Liver (tissue), 3 donors: ENCODE results near the gene PRKN.

Experiments used
- ATF3 ChIP-seq: IDR thresholded peaks from 2 replicates; pipeline ENCODE4 v1.6.1; 2016; ENCODE audit warnings: antibody characterized with exemption
- CTCF ChIP-seq: fragments of 150-350 bp; IDR thresholded peaks from 2 replicates; pipeline ENCODE4 v1.5.1; 2017; ENCODE audit warnings: improper control_type of control experiment, low read depth, low read length; ENCODE audit not compliant: missing input control
- GABPA ChIP-seq, 2 donors: IDR thresholded peaks in 1 of 2; conservative IDR thresholded peaks in 1 of 2; 2 replicates each; pipeline ENCODE4 v1.6.1; 2016; ENCODE audit warnings: antibody characterized with exemption in 2 of 2, mild to moderate bottlenecking in 1 of 2, moderate library complexity in 1 of 2
- HNF4A ChIP-seq, 2 donors: conservative IDR thresholded peaks; 2 replicates each; pipeline ENCODE4 v1.6.1; 2016; ENCODE audit warnings: antibody characterized with exemption in 2 of 2, mild to moderate bottlenecking in 2 of 2
- JUND ChIP-seq, 2 donors: IDR thresholded peaks; 2 replicates each; pipeline ENCODE4 v1.6.1; 2016; ENCODE audit warnings: antibody characterized with exemption in 2 of 2
- NR2F2 ChIP-seq: IDR thresholded peaks from 2 replicates; pipeline ENCODE4 v1.6.1; 2016; ENCODE audit warnings: antibody characterized with exemption
- TAF1 ChIP-seq: conservative IDR thresholded peaks from 2 replicates; pipeline ENCODE4 v1.6.1; 2016; ENCODE audit warnings: antibody characterized with exemption, mild to moderate bottlenecking
- YY1 ChIP-seq: IDR thresholded peaks from 2 replicates; pipeline ENCODE4 v1.6.1; 2016; ENCODE audit warnings: antibody characterized with exemption, mild to moderate bottlenecking
- TF ChIP-seq, protein P1 (sequence below): IDR thresholded peaks from 2 replicates; pipeline ENCODE4 v1.6.1; 2016; ENCODE audit warnings: antibody characterized with exemption, mild to moderate bottlenecking
- donor health status: healthy.
- donor health status: healthy.

DNA sequence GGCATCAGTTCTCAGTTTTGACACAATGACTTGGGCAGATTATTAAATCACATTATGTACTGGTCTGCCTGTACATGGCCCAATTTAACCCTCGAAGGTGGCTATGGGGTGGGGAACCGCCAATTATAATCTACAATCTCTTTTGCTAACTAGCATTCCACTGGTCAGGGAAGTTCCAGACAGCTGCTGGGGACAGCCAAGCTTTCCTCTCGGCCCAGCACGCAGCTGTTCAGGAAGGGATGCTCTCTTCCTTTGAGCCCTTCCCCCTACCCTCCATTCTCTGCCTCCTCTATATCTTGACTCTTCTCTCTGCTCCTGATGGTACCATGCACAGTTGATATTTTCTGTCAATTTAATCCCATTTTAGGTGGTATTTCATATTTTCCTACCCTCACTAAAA lies 1220.2 kb downstream of the PRKN start:
- TF ChIP-seq TAF1 = no peak
- TF ChIP-seq CTCF = no peak
- TF ChIP-seq, protein P1, sequence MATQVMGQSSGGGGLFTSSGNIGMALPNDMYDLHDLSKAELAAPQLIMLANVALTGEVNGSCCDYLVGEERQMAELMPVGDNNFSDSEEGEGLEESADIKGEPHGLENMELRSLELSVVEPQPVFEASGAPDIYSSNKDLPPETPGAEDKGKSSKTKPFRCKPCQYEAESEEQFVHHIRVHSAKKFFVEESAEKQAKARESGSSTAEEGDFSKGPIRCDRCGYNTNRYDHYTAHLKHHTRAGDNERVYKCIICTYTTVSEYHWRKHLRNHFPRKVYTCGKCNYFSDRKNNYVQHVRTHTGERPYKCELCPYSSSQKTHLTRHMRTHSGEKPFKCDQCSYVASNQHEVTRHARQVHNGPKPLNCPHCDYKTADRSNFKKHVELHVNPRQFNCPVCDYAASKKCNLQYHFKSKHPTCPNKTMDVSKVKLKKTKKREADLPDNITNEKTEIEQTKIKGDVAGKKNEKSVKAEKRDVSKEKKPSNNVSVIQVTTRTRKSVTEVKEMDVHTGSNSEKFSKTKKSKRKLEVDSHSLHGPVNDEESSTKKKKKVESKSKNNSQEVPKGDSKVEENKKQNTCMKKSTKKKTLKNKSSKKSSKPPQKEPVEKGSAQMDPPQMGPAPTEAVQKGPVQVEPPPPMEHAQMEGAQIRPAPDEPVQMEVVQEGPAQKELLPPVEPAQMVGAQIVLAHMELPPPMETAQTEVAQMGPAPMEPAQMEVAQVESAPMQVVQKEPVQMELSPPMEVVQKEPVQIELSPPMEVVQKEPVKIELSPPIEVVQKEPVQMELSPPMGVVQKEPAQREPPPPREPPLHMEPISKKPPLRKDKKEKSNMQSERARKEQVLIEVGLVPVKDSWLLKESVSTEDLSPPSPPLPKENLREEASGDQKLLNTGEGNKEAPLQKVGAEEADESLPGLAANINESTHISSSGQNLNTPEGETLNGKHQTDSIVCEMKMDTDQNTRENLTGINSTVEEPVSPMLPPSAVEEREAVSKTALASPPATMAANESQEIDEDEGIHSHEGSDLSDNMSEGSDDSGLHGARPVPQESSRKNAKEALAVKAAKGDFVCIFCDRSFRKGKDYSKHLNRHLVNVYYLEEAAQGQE = no peak
- TF ChIP-seq JUND (IDR thresholded peaks at IDR 0.05) = no peak
- no peak for TF ChIP-seq YY1
- no peak for TF ChIP-seq GABPA (IDR thresholded peaks at IDR 0.05 in 1 of 2, conservative IDR thresholded peaks at IDR 0.05 in 1 of 2)
- TF ChIP-seq HNF4A (conservative IDR thresholded peaks at IDR 0.05) = no peak
- TF ChIP-seq ATF3 = no peak
- TF ChIP-seq NR2F2 = no peak
